ENCODE data around the gene NSG1.

The NSG1 gene

GRCh38 chr4:4394644-4395043, 7.7 kb downstream of the NSG1 start:
- no peaks in the 10 kb centered on the region for H3K36me3 ChIP-seq (replicated peaks; ENCODE audit: insufficient read depth, low read length)
- no peak overlapping the region for H3K27ac ChIP-seq (ENCODE audit: low read length)

GRCh38 chr4:4395371-4395770, 8.5 kb downstream of the NSG1 start:
- no peak for DNase-seq
- H3K27me3 ChIP-seq (replicated peaks; ENCODE audit: insufficient read depth, low read length): peaks cover 16% of the 10 kb centered on the region
- TF ChIP-seq EZH2phosphoT487 (IDR thresholded peaks at IDR 0.05; ENCODE audit: low read length) (no peak), CTCF (IDR thresholded peaks at IDR 0.05; ENCODE audit: low read length) (no peak), EZH2 (optimal IDR thresholded peaks at IDR 0.05; ENCODE audit: low read depth, low read length) (no peak)
- no peak overlapping the region for H2AFZ ChIP-seq (ENCODE audit: low read length)
- no peaks in the 10 kb centered on the region for H3K36me3 ChIP-seq (replicated peaks; ENCODE audit: insufficient read depth, low read length)
- H3K79me2 ChIP-seq (ENCODE audit: low read length): no peaks in the 10 kb centered on the region
- H3K9me2 ChIP-seq (replicated peaks; ENCODE audit: insufficient read depth, low read length): no peaks in the 10 kb centered on the region
- H3K4me3 ChIP-seq (ENCODE audit: low read length): no peak overlapping the region
- H3F3A ChIP-seq (ENCODE audit: insufficient read depth, low read length): no peaks in the 10 kb centered on the region
- no peak overlapping the region for H3K27ac ChIP-seq (ENCODE audit: low read length)
- no peaks in the 10 kb centered on the region for H4K20me1 ChIP-seq (ENCODE audit: insufficient read depth, low read length)
- H3K4me2 ChIP-seq (ENCODE audit: low read depth, low read length): no peak overlapping the region
- no peak overlapping the region for H3K9ac ChIP-seq (ENCODE audit: low read length)
- no peaks in the 10 kb centered on the region for H3K4me1 ChIP-seq (ENCODE audit: low read length)
- no peaks in the 10 kb centered on the region for H3K9me3 ChIP-seq (replicated peaks; ENCODE audit: insufficient read depth, low read length)

More at GRCh38 chr4:4394644-4395043, 7.7 kb downstream of the NSG1 start:
- Histone ChIP-seq H3K27me3 (replicated peaks; ENCODE audit: insufficient read depth, low read length) (peaks cover 21% of the 10 kb centered on the region), H4K20me1 (ENCODE audit: insufficient read depth, low read length) (no peaks in the 10 kb centered on the region), H3K9me2 (replicated peaks; ENCODE audit: insufficient read depth, low read length) (no peaks in the 10 kb centered on the region), H3K4me1 (ENCODE audit: low read length) (no peaks in the 10 kb centered on the region), H2AFZ (ENCODE audit: low read length) (no peak overlapping the region), H3F3A (ENCODE audit: insufficient read depth, low read length) (no peaks in the 10 kb centered on the region), H3K4me2 (ENCODE audit: low read depth, low read length) (no peak overlapping the region), H3K9ac (ENCODE audit: low read length) (no peak overlapping the region), H3K4me3 (ENCODE audit: low read length) (no peak overlapping the region), H3K79me2 (ENCODE audit: low read length) (no peaks in the 10 kb centered on the region), H3K9me3 (replicated peaks; ENCODE audit: insufficient read depth, low read length) (no peaks in the 10 kb centered on the region)
- TF ChIP-seq EZH2 (optimal IDR thresholded peaks at IDR 0.05; ENCODE audit: low read depth, low read length) (no peak), CTCF (IDR thresholded peaks at IDR 0.05; ENCODE audit: low read length) (no peak), EZH2phosphoT487 (IDR thresholded peaks at IDR 0.05; ENCODE audit: low read length) (no peak)
- no peak for DNase-seq

- no peak overlapping the region for H2AFZ ChIP-seq (ENCODE audit: low read length)
- H3K27ac ChIP-seq (ENCODE audit: low read length): no peak overlapping the region
- H3K4me2 ChIP-seq (ENCODE audit: low read depth, low read length): no peak overlapping the region
- no peaks in the 10 kb centered on the region for H3K79me2 ChIP-seq (ENCODE audit: low read length)
- no peaks in the 10 kb centered on the region for H3F3A ChIP-seq (ENCODE audit: insufficient read depth, low read length)
- no peaks in the 10 kb centered on the region for H3K36me3 ChIP-seq (replicated peaks; ENCODE audit: insufficient read depth, low read length)
- H3K4me1 ChIP-seq (ENCODE audit: low read length): no peaks in the 10 kb centered on the region
- no peaks in the 10 kb centered on the region for H4K20me1 ChIP-seq (ENCODE audit: insufficient read depth, low read length)
- H3K27me3 ChIP-seq (replicated peaks; ENCODE audit: insufficient read depth, low read length): peaks cover 16% of the 10 kb centered on the region
- H3K4me3 ChIP-seq (ENCODE audit: low read length): no peak overlapping the region
- H3K9me2 ChIP-seq (replicated peaks; ENCODE audit: insufficient read depth, low read length): no peaks in the 10 kb centered on the region
- no peaks in the 10 kb centered on the region for H3K9me3 ChIP-seq (replicated peaks; ENCODE audit: insufficient read depth, low read length)
- H3K9ac ChIP-seq (ENCODE audit: low read length): no peak overlapping the region
- TF ChIP-seq EZH2 (optimal IDR thresholded peaks at IDR 0.05; ENCODE audit: low read depth, low read length) (no peak), CTCF (IDR thresholded peaks at IDR 0.05; ENCODE audit: low read length) (no peak), EZH2phosphoT487 (IDR thresholded peaks at IDR 0.05; ENCODE audit: low read length) (no peak)
- DNase-seq: no peak
Observed at GRCh38 chr4:4395849-4396627, 9.1 kb downstream of the NSG1 start.

Measured in MM.1S (cell line).